ENCODE data around the gene MAPK11. TPM values are rescaled to one million over a fixed set of nuclear protein-coding genes. Genes with fewer than 3 reads are reported as not detected.

Gene MAPK11
- total and polyA plus RNA-seq, 2 donors (not counting 1 experiment from before 2014, with no cell fraction given), result 8.1 to 9.9 TPM

GRCh38 chr22:50262460-50262911 is 7.7 kb downstream of the MAPK11 start:
- H4K20me1 ChIP-seq (ENCODE audit: control insufficient read depth, insufficient read depth, low read length, poor library complexity, severe bottlenecking), result no peaks in the 10 kb centered on the region
- Mint-ChIP-seq H3K4me3 (peak overlapping the region; percentile 74), H3K9me3 (ENCODE audit: insufficient read depth) (no peaks in the 10 kb centered on the region), H3K27ac (no peak overlapping the region), H3K27me3 (peaks cover 10% of the 10 kb centered on the region), H3K4me1 (peaks cover 13% of the 10 kb centered on the region)
- intact Hi-C loops (cut with micrococcal nuclease), result no loop called here
- peaks cover 17 to 21% of the 10 kb centered on the region in 2 donors for H3K4me1 ChIP-seq (ENCODE audit: control insufficient read depth in 2 of 2, insufficient read depth in 2 of 2, low read length in 2 of 2)
- DNase-seq (no peak), ATAC-seq (ENCODE audit: low read depth) (peak; percentile 41)
- H3K9ac ChIP-seq (ENCODE audit: low read length), result no peak overlapping the region
- H3K27ac ChIP-seq (ENCODE audit: low read length in 2 of 2), result no peak overlapping the region
- H3K27me3 ChIP-seq (replicated peaks in 1 of 4; ENCODE audit: control extremely low read depth in 1 of 4, control insufficient read depth in 3 of 4, insufficient read depth in 4 of 4, low read length in 3 of 4), result peaks cover 0 to 31% (median 8%) of the 10 kb centered on the region in 4 experiments
- H3K4me2 ChIP-seq (replicated peaks; ENCODE audit: low read depth, low read length, poor library complexity, severe bottlenecking), result peak overlapping the region; percentile 70
- CTCF ChIA-PET, result interaction anchor here (0.7 to 3.8 kb wide), 4 partner anchors 10 to 236 kb away, joined by 3 to 22 read pairs (median 3); partner anchors contain the start of gene HDAC10
- H2AFZ ChIP-seq (ENCODE audit: insufficient read depth, low read depth, low read length, poor library complexity, severe bottlenecking), result no peak overlapping the region
- WGBS (ENCODE audit: insufficient coverage), result 23% methylated on average over 6 of the region's 7 CpGs
- no peaks in the 10 kb centered on the region for H3K79me2 ChIP-seq (ENCODE audit: control insufficient read depth, insufficient read depth, low read length)
- POLR2A ChIA-PET, result no interaction called here
- no peak overlapping the region for H3K4me3 ChIP-seq (ENCODE audit: control extremely low read depth in 1 of 5, extremely low read depth in 1 of 5, insufficient read depth in 1 of 5, low read depth in 2 of 5, low read length in 4 of 5)
- H3K36me3 ChIP-seq (replicated peaks in 1 of 2; ENCODE audit: control extremely low read depth in 1 of 2, control insufficient read depth in 1 of 2, extremely low read depth in 1 of 2, insufficient read depth in 2 of 2, low read length in 1 of 2), result no peaks in the 10 kb centered on the region
- H3K9me3 ChIP-seq (ENCODE audit: control extremely low read depth in 1 of 3, control insufficient read depth in 2 of 3, insufficient read depth in 1 of 3, low read length in 2 of 3), result no peaks in the 10 kb centered on the region
- TF ChIP-seq EZH2 (IDR thresholded peaks at IDR 0.05; ENCODE audit: borderline replicate concordance, insufficient read depth, low read depth, low read length, poor library complexity, severe bottlenecking), result no peak
- TF ChIP-seq, protein P1, sequence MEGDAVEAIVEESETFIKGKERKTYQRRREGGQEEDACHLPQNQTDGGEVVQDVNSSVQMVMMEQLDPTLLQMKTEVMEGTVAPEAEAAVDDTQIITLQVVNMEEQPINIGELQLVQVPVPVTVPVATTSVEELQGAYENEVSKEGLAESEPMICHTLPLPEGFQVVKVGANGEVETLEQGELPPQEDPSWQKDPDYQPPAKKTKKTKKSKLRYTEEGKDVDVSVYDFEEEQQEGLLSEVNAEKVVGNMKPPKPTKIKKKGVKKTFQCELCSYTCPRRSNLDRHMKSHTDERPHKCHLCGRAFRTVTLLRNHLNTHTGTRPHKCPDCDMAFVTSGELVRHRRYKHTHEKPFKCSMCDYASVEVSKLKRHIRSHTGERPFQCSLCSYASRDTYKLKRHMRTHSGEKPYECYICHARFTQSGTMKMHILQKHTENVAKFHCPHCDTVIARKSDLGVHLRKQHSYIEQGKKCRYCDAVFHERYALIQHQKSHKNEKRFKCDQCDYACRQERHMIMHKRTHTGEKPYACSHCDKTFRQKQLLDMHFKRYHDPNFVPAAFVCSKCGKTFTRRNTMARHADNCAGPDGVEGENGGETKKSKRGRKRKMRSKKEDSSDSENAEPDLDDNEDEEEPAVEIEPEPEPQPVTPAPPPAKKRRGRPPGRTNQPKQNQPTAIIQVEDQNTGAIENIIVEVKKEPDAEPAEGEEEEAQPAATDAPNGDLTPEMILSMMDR (IDR thresholded peaks at IDR 0.05), result no peak

DNA sequence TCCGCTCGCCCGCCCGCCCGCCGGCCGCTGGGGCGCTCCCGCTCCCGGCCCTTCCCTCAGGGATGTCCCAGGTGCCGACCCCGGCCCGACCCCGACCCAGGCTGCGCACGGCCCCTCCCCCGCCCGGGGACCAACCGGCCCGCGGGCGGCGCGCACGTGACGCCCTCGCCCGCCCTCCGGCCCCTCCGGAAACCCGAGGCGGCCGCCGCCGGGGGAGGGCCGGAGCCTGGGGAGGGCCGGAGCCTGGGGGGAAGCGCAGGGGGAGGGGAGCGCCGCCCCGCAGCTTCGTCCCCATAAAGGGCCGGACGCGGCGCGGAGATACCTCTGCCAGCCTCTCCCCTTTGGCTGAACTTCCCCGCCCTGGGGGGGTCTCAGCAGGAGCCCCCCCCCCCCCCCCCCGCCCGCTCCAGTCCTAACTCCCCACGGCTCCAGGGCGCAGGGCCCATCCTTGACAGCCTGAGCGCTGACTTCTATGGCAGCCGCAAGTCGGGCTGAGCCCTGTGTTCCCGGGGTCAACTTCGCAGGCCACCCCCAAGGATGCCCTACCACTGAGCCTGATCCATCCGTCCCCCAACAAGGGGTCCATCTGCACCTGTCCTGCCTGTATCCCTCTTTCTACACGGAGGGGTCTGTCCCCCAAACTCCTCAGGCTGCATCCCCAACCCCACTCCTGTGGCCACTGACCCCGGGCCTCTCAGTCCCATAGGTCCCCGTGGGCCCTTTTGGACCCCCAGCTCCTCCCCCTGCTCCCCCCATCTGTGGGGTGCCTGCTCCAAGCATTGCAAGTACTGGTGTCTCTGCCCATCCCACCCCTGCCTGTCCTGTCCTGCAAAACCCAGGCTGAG is 8.3 kb downstream of the MAPK11 start, which contains the start of gene MAPK12:
MAPK12 (minus strand) TSS at position 69 of the 845 bp plus-strand sequence. CDS start 174 bp downstream, outside the sequence.
- DNase-seq, result no peak
- TF ChIP-seq, protein P1 (IDR thresholded peaks at IDR 0.05), result no peak
- TF ChIP-seq EZH2 (IDR thresholded peaks at IDR 0.05; ENCODE audit: borderline replicate concordance, insufficient read depth, low read depth, low read length, poor library complexity, severe bottlenecking), result no peak
- H3K79me2 ChIP-seq (ENCODE audit: control insufficient read depth, insufficient read depth, low read length), result no peaks in the 10 kb centered on the region
- intact Hi-C loops (cut with micrococcal nuclease), result no loop called here
- no peaks in the 10 kb centered on the region for H3K9me3 ChIP-seq (ENCODE audit: control extremely low read depth in 1 of 3, control insufficient read depth in 2 of 3, insufficient read depth in 1 of 3, low read length in 2 of 3)
- no peak within 1 kb of the TSS for H2AFZ ChIP-seq (ENCODE audit: insufficient read depth, low read depth, low read length, poor library complexity, severe bottlenecking)
- peak within 1 kb of the TSS in 3 of 5 experiments; percentile 5 to 36 (median 33) for H3K4me3 ChIP-seq (ENCODE audit: control extremely low read depth in 1 of 5, extremely low read depth in 1 of 5, insufficient read depth in 1 of 5, low read depth in 2 of 5, low read length in 4 of 5)
- peak within 1 kb of the TSS; percentile 70 for H3K4me2 ChIP-seq (replicated peaks; ENCODE audit: low read depth, low read length, poor library complexity, severe bottlenecking)
- ATAC-seq (ENCODE audit: low read depth), result peak; percentile 22
- CTCF ChIA-PET, result interaction anchor here (0.7 to 3.8 kb wide), 3 partner anchors 10 to 24 kb away, joined by 3 to 22 read pairs (median 3); partner anchors contain the start of gene HDAC10
- POLR2A ChIA-PET, result no interaction called here
- H3K4me1 ChIP-seq (ENCODE audit: control insufficient read depth in 2 of 2, insufficient read depth in 2 of 2, low read length in 2 of 2), result peaks cover 17 to 21% of the 10 kb centered on the region in 2 donors
- WGBS (ENCODE audit: insufficient coverage), result 2% methylated on average over 57 of the region's 61 CpGs
- no peak within 1 kb of the TSS for H3K9ac ChIP-seq (ENCODE audit: low read length)
- Mint-ChIP-seq H3K4me1 (peaks cover 13% of the 10 kb centered on the region), H3K4me3 (peak within 1 kb of the TSS; percentile 74), H3K9me3 (ENCODE audit: insufficient read depth) (no peaks in the 10 kb centered on the region), H3K27ac (no peak within 1 kb of the TSS), H3K27me3 (peaks cover 10% of the 10 kb centered on the region)
- H3K27me3 ChIP-seq (replicated peaks in 1 of 4; ENCODE audit: control extremely low read depth in 1 of 4, control insufficient read depth in 3 of 4, insufficient read depth in 4 of 4, low read length in 3 of 4), result peaks cover 0 to 31% (median 8%) of the 10 kb centered on the region in 4 experiments
- no peaks in the 10 kb centered on the region for H4K20me1 ChIP-seq (ENCODE audit: control insufficient read depth, insufficient read depth, low read length, poor library complexity, severe bottlenecking)
- H3K27ac ChIP-seq (ENCODE audit: low read length in 2 of 2), result no peak within 1 kb of the TSS
- no peaks in the 10 kb centered on the region for H3K36me3 ChIP-seq (replicated peaks in 1 of 2; ENCODE audit: control extremely low read depth in 1 of 2, control insufficient read depth in 1 of 2, extremely low read depth in 1 of 2, insufficient read depth in 2 of 2, low read length in 1 of 2)

Measured in B cell (primary cell).